ENCODE measurements around the gene CPNE6. TPM values are rescaled to one million over a fixed set of nuclear protein-coding genes. Genes with fewer than 3 reads are reported as not detected.

The CPNE6 gene
- total RNA-seq, 1 donor from 2014 or later = not detected

GRCh38 chr14:24096545-24097181 is 25.3 kb downstream of the CPNE6 start:
- H3K9me3 Mint-ChIP-seq (ENCODE audit: unreplicated experiment) = no peaks in the 10 kb centered on the region
- no peak overlapping the region for H3K27ac Mint-ChIP-seq (ENCODE audit: unreplicated experiment)
- H3K27me3 Mint-ChIP-seq (ENCODE audit: unreplicated experiment) = no peaks in the 10 kb centered on the region
- no peak for DNase-seq (ENCODE audit: extremely low spot score, unreplicated experiment)
- H3K4me3 Mint-ChIP-seq (ENCODE audit: unreplicated experiment) = peak overlapping the region; percentile 30
- H3K36me3 Mint-ChIP-seq (ENCODE audit: unreplicated experiment) = peaks cover 23% of the 10 kb centered on the region
- no peak for TF ChIP-seq CTCF (IDR thresholded peaks at IDR 0.05)
- H3K4me1 Mint-ChIP-seq (ENCODE audit: unreplicated experiment) = peaks cover 26% of the 10 kb centered on the region

DNA sequence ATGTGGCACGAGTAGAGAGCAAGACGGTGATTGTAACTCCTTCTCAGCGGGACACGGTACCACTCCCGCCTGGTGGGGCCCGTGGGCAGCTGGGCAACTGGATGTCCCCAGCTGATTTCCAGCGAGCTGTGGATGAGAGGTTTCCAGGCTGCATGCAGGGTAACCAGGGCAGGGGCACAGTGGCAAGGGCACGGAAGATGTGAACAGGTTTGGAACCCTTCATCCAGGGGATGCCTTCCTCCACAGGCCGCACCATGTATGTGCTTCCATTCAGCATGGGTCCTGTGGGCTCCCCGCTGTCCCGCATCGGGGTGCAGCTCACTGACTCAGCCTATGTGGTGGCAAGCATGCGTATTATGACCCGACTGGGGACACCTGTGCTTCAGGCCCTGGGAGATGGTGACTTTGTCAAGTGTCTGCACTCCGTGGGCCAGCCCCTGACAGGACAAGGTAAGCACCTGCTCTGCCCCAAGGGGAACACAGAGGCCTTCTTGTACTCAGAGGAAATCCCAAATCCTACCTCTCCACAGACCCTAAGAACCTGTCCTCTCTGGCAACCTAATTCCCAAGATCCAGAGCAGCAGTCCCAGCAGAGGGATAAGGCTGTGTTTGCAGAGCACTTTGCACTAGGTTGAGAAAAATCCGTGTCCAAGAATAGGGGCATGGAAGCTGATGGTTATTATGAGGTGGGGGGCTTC is 27.0 kb downstream of the CPNE6 start:
- H3K4me1 Mint-ChIP-seq (ENCODE audit: unreplicated experiment) = peaks cover 20% of the 10 kb centered on the region
- H3K36me3 Mint-ChIP-seq (ENCODE audit: unreplicated experiment) = peaks cover 27% of the 10 kb centered on the region
- TF ChIP-seq CTCF (IDR thresholded peaks at IDR 0.05) = no peak
- H3K27ac Mint-ChIP-seq (ENCODE audit: unreplicated experiment) = no peak overlapping the region
- no peak overlapping the region for H3K4me3 Mint-ChIP-seq (ENCODE audit: unreplicated experiment)
- no peaks in the 10 kb centered on the region for H3K9me3 Mint-ChIP-seq (ENCODE audit: unreplicated experiment)
- no peak for DNase-seq (ENCODE audit: extremely low spot score, unreplicated experiment)
- no peaks in the 10 kb centered on the region for H3K27me3 Mint-ChIP-seq (ENCODE audit: unreplicated experiment)

DNA sequence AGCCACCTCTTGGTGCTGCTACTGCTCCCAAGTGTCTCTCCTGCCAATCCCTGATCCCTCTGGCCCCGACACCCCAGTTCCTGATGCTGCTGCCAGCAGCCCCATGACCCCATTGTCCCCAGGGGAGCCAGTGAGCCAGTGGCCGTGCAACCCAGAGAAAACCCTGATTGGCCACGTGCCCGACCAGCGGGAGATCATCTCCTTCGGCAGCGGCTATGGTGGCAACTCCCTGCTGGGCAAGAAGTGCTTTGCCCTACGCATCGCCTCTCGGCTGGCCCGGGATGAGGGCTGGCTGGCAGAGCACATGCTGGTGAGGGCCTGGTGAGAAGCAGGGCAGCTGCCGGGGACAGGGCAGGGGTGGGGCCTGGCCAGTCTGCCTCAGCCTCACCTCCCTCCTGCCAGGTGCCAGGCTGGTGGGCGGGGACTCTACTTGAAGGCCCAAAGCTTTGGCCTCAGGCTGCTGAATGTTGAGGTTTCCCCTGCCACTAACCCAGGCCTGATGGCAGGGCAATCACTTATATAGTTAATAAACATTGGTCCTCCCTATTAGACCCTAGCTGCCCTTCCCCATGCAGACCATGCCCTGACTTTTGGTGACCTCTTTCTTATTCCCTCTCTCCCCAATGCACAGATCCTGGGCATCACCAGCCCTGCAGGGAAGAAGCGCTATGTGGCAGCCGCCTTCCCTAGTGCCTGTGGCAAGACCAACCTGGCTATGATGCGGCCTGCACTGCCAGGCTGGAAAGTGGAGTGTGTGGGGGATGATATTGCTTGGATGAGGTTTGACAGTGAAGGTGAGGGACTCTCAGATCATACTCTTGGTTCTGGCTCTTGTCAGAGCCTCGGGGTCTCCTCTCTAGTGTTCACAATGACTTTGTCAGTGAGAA is 27.8 kb downstream of the CPNE6 start:
- Mint-ChIP-seq H3K27ac (ENCODE audit: unreplicated experiment) (no peak overlapping the region), H3K4me3 (ENCODE audit: unreplicated experiment) (no peak overlapping the region), H3K27me3 (ENCODE audit: unreplicated experiment) (no peaks in the 10 kb centered on the region)

DNA sequence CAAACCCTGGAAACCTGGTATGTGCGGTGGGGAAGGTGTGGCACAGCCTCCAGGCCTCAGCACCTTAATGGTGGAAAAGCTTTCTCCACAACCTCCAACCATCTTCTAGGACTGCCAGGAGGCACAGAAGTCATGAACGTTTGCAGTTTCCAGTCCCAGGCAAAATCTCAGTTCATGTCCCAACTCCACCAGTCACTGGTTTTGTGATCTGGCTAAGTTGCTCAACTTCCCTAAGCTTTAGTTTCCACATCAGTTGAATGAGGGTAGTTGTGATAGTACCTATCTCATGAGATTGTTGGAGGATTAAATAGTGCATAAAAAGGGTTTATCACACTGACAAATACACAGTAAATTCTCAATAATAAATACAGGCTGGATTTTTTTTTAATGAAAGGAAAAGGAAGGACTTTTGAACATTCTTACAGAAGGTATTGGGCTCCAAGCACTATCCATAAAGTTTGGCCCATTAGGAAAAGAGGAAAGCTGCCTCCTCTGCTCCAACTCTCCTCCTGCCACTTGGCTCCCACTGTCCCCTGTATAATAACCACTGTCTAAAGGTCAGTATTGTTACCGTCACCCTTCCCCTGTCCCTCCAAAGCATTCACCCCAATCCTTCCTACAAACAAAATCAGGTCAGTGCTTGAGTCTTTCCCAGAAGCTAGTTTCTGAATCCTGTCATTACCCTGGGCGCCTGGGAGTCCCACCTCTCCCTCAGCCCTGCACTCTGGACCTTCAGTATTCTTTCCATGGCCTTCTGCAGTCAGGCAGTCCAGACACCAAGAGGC is 29.0 kb downstream of the CPNE6 start:
- H3K36me3 Mint-ChIP-seq (ENCODE audit: unreplicated experiment) = peaks cover 39% of the 10 kb centered on the region
- no peak for DNase-seq (ENCODE audit: extremely low spot score, unreplicated experiment)
- H3K9me3 Mint-ChIP-seq (ENCODE audit: unreplicated experiment) = no peaks in the 10 kb centered on the region
- H3K4me3 Mint-ChIP-seq (ENCODE audit: unreplicated experiment) = no peak overlapping the region
- H3K4me1 Mint-ChIP-seq (ENCODE audit: unreplicated experiment) = peaks cover 10% of the 10 kb centered on the region
- H3K27ac Mint-ChIP-seq (ENCODE audit: unreplicated experiment) = no peak overlapping the region
- H3K27me3 Mint-ChIP-seq (ENCODE audit: unreplicated experiment) = no peaks in the 10 kb centered on the region
- TF ChIP-seq CTCF (IDR thresholded peaks at IDR 0.05) = no peak

More for the DNA sequence above, 27.8 kb downstream of the CPNE6 start:
- peaks cover 15% of the 10 kb centered on the region for H3K4me1 Mint-ChIP-seq (ENCODE audit: unreplicated experiment)
- no peak for DNase-seq (ENCODE audit: extremely low spot score, unreplicated experiment)
- no peak for TF ChIP-seq CTCF (IDR thresholded peaks at IDR 0.05)
- no peaks in the 10 kb centered on the region for H3K9me3 Mint-ChIP-seq (ENCODE audit: unreplicated experiment)
- peaks cover 34% of the 10 kb centered on the region for H3K36me3 Mint-ChIP-seq (ENCODE audit: unreplicated experiment)

All from osteocyte (in vitro differentiated cells).